ENCODE data around the gene CYB5D1.

DNA sequence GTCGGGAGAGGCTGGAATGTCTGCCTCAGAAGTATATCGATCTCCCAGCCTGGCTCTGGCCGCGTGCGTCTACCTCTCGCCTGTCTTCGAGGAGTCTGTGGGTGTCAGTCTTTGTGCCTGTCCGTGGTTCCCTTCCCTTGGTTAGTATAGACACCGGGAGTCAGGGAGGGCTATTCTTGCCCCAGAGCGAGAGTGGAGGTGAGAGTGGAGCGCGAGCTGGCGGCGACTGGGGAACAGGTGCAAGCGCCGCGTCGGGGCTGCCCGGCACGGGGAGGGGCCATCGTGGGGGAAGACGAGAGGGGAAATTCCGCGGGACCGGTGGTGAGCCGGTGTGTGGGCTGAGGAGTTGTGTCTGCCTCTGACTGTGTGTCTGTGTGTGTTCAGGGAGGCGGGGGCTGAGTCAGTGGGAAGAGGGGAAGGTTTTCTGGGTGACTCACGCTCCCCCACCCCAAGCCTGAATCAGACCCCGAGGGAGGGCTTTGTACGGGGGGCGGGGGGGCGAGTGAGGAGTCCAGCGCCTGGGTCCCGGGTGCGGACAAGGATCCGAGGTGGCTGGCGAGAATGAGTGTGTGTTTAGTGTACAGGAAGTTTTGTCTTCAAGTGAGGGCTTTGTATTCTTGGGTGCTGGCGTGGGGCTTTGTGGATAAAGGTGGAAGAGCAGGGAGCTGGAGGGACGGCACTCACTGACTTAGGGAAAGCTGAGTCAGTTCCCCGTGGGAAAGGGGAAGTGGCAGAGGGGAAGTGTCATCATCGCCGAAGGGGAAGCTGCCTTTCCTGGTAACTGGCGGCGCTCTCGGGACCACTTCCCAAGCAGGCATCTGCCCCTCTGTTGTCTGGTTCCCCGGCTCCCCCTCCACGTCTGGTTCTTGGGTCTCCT is 15.2 kb upstream of the CYB5D1 start:
- TF ChIP-seq, protein P1, sequence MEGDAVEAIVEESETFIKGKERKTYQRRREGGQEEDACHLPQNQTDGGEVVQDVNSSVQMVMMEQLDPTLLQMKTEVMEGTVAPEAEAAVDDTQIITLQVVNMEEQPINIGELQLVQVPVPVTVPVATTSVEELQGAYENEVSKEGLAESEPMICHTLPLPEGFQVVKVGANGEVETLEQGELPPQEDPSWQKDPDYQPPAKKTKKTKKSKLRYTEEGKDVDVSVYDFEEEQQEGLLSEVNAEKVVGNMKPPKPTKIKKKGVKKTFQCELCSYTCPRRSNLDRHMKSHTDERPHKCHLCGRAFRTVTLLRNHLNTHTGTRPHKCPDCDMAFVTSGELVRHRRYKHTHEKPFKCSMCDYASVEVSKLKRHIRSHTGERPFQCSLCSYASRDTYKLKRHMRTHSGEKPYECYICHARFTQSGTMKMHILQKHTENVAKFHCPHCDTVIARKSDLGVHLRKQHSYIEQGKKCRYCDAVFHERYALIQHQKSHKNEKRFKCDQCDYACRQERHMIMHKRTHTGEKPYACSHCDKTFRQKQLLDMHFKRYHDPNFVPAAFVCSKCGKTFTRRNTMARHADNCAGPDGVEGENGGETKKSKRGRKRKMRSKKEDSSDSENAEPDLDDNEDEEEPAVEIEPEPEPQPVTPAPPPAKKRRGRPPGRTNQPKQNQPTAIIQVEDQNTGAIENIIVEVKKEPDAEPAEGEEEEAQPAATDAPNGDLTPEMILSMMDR (IDR thresholded peaks at IDR 0.05; ENCODE audit: poor library complexity) = no peak
- no peak for TF ChIP-seq EZH2 (IDR thresholded peaks at IDR 0.05; ENCODE audit: borderline replicate concordance)
- TF ChIP-seq EZH2phosphoT487 (IDR thresholded peaks at IDR 0.05; ENCODE audit: low read depth, severe bottlenecking, unreplicated experiment) = no peak
